H9 (cell line): Measurements from ENCODE around the gene FRYL. TPM values are rescaled to one million over a fixed set of nuclear protein-coding genes. Genes with fewer than 3 reads are reported as not detected.

Experiments
- DNase-seq: peaks from one replicate; pipeline ENCODE4 v3.0.0-alpha.2; 2017
- H2AFZ ChIP-seq: one replicate; pipeline ENCODE4 v1.6.1; 2013; ENCODE audit warnings: mild to moderate bottlenecking, low read length, control low read depth, moderate library complexity
- H2AK5ac ChIP-seq: 2 replicates; pipeline ENCODE4 v1.6.1; 2013; ENCODE audit warnings: low read length, control low read depth, mixed read lengths; ENCODE audit not compliant: insufficient read length
- H2BK120ac ChIP-seq: one replicate; pipeline ENCODE4 v1.6.1; 2013; ENCODE audit warnings: low read depth, mild to moderate bottlenecking, low read length, control low read depth, inconsistent platforms; ENCODE audit not compliant: poor library complexity, severe bottlenecking
- H2BK12ac ChIP-seq: 2 replicates; pipeline ENCODE4 v1.6.1; 2013; ENCODE audit warnings: low read length, control low read depth, mixed read lengths, low read depth; ENCODE audit not compliant: insufficient read length
- H2BK15ac ChIP-seq: 2 replicates; pipeline ENCODE4 v1.6.1; 2013; ENCODE audit warnings: low read depth, low read length, control low read depth
- H2BK20ac ChIP-seq: one replicate; pipeline ENCODE4 v1.6.1; 2013; ENCODE audit warnings: low read depth, mild to moderate bottlenecking, low read length, control low read depth, inconsistent platforms; ENCODE audit not compliant: poor library complexity, severe bottlenecking
- H2BK5ac ChIP-seq: 2 replicates; pipeline ENCODE4 v1.6.1; 2013; ENCODE audit warnings: low read length, control low read depth, mixed read lengths; ENCODE audit not compliant: insufficient read length
- H3K14ac ChIP-seq: 2 replicates; pipeline ENCODE4 v1.6.1; 2013; ENCODE audit warnings: low read length, control low read depth; ENCODE audit not compliant: insufficient read depth
- H3K18ac ChIP-seq: 2 replicates; pipeline ENCODE4 v1.6.1; 2013; ENCODE audit warnings: low read depth, mild to moderate bottlenecking, mixed read lengths, low read length, control low read depth; ENCODE audit not compliant: insufficient read length
- H3K23ac ChIP-seq: 2 replicates; pipeline ENCODE4 v1.6.1; 2013; ENCODE audit warnings: low read length, control low read depth, mixed read lengths, low read depth; ENCODE audit not compliant: insufficient read length
- H3K23me2 ChIP-seq: 2 replicates; pipeline ENCODE4 v1.6.1; 2013; ENCODE audit warnings: low read depth, mild to moderate bottlenecking, mixed read lengths, low read length, control low read depth; ENCODE audit not compliant: insufficient read length, poor library complexity, severe bottlenecking
- H3K27ac ChIP-seq: 2 replicates; pipeline ENCODE4 v1.5.1; 2013; ENCODE audit warnings: low read length, control low read depth, mixed read lengths, low read depth; ENCODE audit not compliant: insufficient read length
- H3K27me3 ChIP-seq: 2 replicates; pipeline ENCODE4 v1.6.1; 2013; ENCODE audit warnings: low read length, control low read depth, inconsistent platforms; ENCODE audit not compliant: insufficient read depth
- H3K4ac ChIP-seq: 2 replicates; pipeline ENCODE4 v1.6.1; 2013; ENCODE audit warnings: low read depth, mild to moderate bottlenecking, control low read depth, inconsistent platforms, low read length, moderate library complexity
- H3K4me1 ChIP-seq: 2 replicates; pipeline ENCODE4 v1.6.1; 2013; ENCODE audit warnings: low read length, control low read depth, inconsistent platforms; ENCODE audit not compliant: insufficient read depth
- H3K4me2 ChIP-seq: 2 replicates; pipeline ENCODE4 v1.6.1; 2013; ENCODE audit warnings: low read length, control low read depth, mixed read lengths; ENCODE audit not compliant: insufficient read length, insufficient read depth
- H3K56ac ChIP-seq: 2 replicates; pipeline ENCODE4 v1.6.1; 2013; ENCODE audit warnings: low read depth, mild to moderate bottlenecking, mixed read lengths, low read length, control low read depth; ENCODE audit not compliant: insufficient read length
- H3K79me1 ChIP-seq: 2 replicates; pipeline ENCODE4 v1.6.1; 2013; ENCODE audit warnings: low read depth, mild to moderate bottlenecking, moderate library complexity, low read length, control low read depth, inconsistent platforms; ENCODE audit not compliant: insufficient read depth, poor library complexity, severe bottlenecking
- H3K79me2 ChIP-seq: 2 replicates; pipeline ENCODE4 v1.6.1; 2013; ENCODE audit warnings: low read length, control low read depth, inconsistent platforms; ENCODE audit not compliant: insufficient read depth
- H3K9ac ChIP-seq: 2 replicates; pipeline ENCODE4 v1.6.1; 2013; ENCODE audit warnings: low read length, control low read depth, mixed read lengths; ENCODE audit not compliant: insufficient read length; ENCODE audit errors: extremely low read depth
- H3K9me3 ChIP-seq: one replicate; pipeline ENCODE4 v1.6.1; 2013; ENCODE audit warnings: low read depth, low read length, inconsistent platforms; ENCODE audit not compliant: control insufficient read depth
- H3T11ph ChIP-seq: one replicate; pipeline ENCODE4 v1.6.1; 2013; ENCODE audit warnings: mild to moderate bottlenecking, low read length, control low read depth, inconsistent platforms
- H4K20me1 ChIP-seq: one replicate; pipeline ENCODE4 v1.6.1; 2013; ENCODE audit not compliant: control insufficient read depth, insufficient read length, insufficient read depth
- H4K5ac ChIP-seq: 2 replicates; pipeline ENCODE4 v1.6.1; 2013; ENCODE audit warnings: low read depth, mild to moderate bottlenecking, mixed read lengths, low read length, control low read depth; ENCODE audit not compliant: insufficient read length
- H4K8ac ChIP-seq: replicated peaks from 2 replicates; pipeline ENCODE4 v1.6.1; 2013; ENCODE audit warnings: low read length, control low read depth, mixed read lengths, low read depth; ENCODE audit not compliant: insufficient read length
- H4K91ac ChIP-seq: 2 replicates; pipeline ENCODE4 v1.6.1; 2013; ENCODE audit warnings: low read depth, mild to moderate bottlenecking, moderate library complexity, mixed read lengths, low read length, control low read depth; ENCODE audit not compliant: insufficient read length
- H3K27ac Mint-ChIP-seq, 3 experiments: 2 replicates in 2 of 3; 3 replicates in 1 of 3; pipeline ENCODE4 v1.8.0; 2020 to 2021; ENCODE audit warnings: mixed read lengths in 3 of 3, mild to moderate bottlenecking in 1 of 3, moderate library complexity in 1 of 3
- H3K27me3 Mint-ChIP-seq: 2 replicates; pipeline ENCODE4 v1.8.0; 2021; ENCODE audit warnings: low read depth, mild to moderate bottlenecking, moderate library complexity, mixed read lengths
- H3K36me3 Mint-ChIP-seq, 3 experiments: 2 replicates in 2 of 3; 3 replicates in 1 of 3; pipeline ENCODE4 v1.8.0; 2020 to 2021; ENCODE audit warnings: low read depth in 3 of 3, mixed read lengths in 3 of 3; ENCODE audit not compliant: insufficient read depth in 1 of 3
- H3K4me1 Mint-ChIP-seq, 2 experiments: 2 replicates each; pipeline ENCODE4 v1.8.0; 2020; ENCODE audit warnings: mixed read lengths in 2 of 2
- H3K4me3 Mint-ChIP-seq, 2 experiments: 2 replicates in 1 of 2; 3 replicates in 1 of 2; pipeline ENCODE4 v1.8.0; 2020 to 2021; ENCODE audit warnings: mild to moderate bottlenecking in 2 of 2, mixed read lengths in 2 of 2, moderate library complexity in 1 of 2
- H3K9me3 Mint-ChIP-seq, 2 experiments: 2 replicates in 1 of 2; 3 replicates in 1 of 2; pipeline ENCODE4 v1.8.0; 2020; ENCODE audit warnings: mild to moderate bottlenecking in 2 of 2, mixed read lengths in 2 of 2, moderate library complexity in 1 of 2
- CTCF ChIP-seq: fragments of 200-600 bp; sonication (generic); conservative IDR thresholded peaks from 3 replicates; pipeline ENCODE4 v1.8.0; 2021; ENCODE audit warnings: antibody characterized with exemption, mild to moderate bottlenecking
- WGBS: extraction: QIAGEN DNeasy Blood & Tissue Kit; methylation state at CpG from one replicate; pipeline ENCODE4 v1.1.7; 2013; ENCODE audit warnings: missing lambda C conversion rate, low lambda C conversion rate, mixed read lengths; ENCODE audit not compliant: insufficient read length; ENCODE audit errors: extremely low coverage; 5-methylcytosine and 5-hydroxymethylcytosine counted together
- total RNA-seq: library from RNA; stranded (reverse); gene quantifications from 2 replicates; pipeline ENCODE4 v1.2.1, GENCODE V29; 2021

The FRYL gene
- total RNA-seq, 1 experiment from 2014 or later: 31.5 TPM

GRCh38 chr4:48710446-48711209 is 69.5 kb downstream of the FRYL start:
- no peaks in the 10 kb centered on the region for H3K9me3 ChIP-seq
- H3K4me1 ChIP-seq: no peaks in the 10 kb centered on the region
- H2BK5ac ChIP-seq: no peak overlapping the region
- no peaks in the 10 kb centered on the region for H3K23me2 ChIP-seq
- WGBS: no CpG with 5 or more reads among the region's 8 CpGs
- no peak overlapping the region for H3K27ac Mint-ChIP-seq
- no peak overlapping the region for H2AFZ ChIP-seq
- H2BK15ac ChIP-seq: no peak overlapping the region
- no peak overlapping the region for H4K91ac ChIP-seq
- H3K4me1 Mint-ChIP-seq: peaks cover 0 to 2% of the 10 kb centered on the region in 2 experiments; a peak in 1 of 4 replicates
- H3K79me1 ChIP-seq: no peaks in the 10 kb centered on the region
- no peak overlapping the region for H3K27ac ChIP-seq
- H4K8ac ChIP-seq: no peak overlapping the region
- no peaks in the 10 kb centered on the region for H3K27me3 ChIP-seq
- no peak overlapping the region for H3K4ac ChIP-seq
- H3K23ac ChIP-seq: no peak overlapping the region
- no peak overlapping the region for H3K14ac ChIP-seq
- H3K56ac ChIP-seq: no peak overlapping the region
- no peak overlapping the region for H3K4me2 ChIP-seq
- DNase-seq: no peak
- H3K4me3 Mint-ChIP-seq: no peak overlapping the region
- no peak overlapping the region for H2BK12ac ChIP-seq
- peaks cover 36 to 54% (median 40%) of the 10 kb centered on the region in 3 experiments for H3K36me3 Mint-ChIP-seq
- H2BK20ac ChIP-seq: no peak overlapping the region
- no peaks in the 10 kb centered on the region for H3K27me3 Mint-ChIP-seq
- no peak for TF ChIP-seq CTCF
- no peak overlapping the region for H3T11ph ChIP-seq
- no peak overlapping the region for H3K18ac ChIP-seq
- H2BK120ac ChIP-seq: no peak overlapping the region
- H3K9me3 Mint-ChIP-seq: peaks cover 22 to 28% of the 10 kb centered on the region in 2 experiments
- H4K5ac ChIP-seq: no peak overlapping the region
- no peak overlapping the region for H3K9ac ChIP-seq
- H2AK5ac ChIP-seq: no peak overlapping the region
- no peaks in the 10 kb centered on the region for H4K20me1 ChIP-seq
- no peaks in the 10 kb centered on the region; the same call in 1 of the 2 replicates for H3K79me2 ChIP-seq
